ENCODE data around the gene EFCAB11. TPM values are rescaled to one million over a fixed set of nuclear protein-coding genes. Genes with fewer than 3 reads are reported as not detected.
A peak's percentile ranks its signal among the peaks of the same experiment; 100 is the strongest.

Gene EFCAB11
- total and polyA plus RNA-seq, 2 donors (not counting 1 experiment from before 2014, with no cell fraction given): 4.2 to 13.8 TPM

GRCh38 chr14:89957376-89957775 is 2.8 kb upstream of the EFCAB11 start:
- Mint-ChIP-seq H3K27me3 (no peaks in the 10 kb centered on the region), H3K27ac (no peak overlapping the region), H3K4me1 (peaks cover 50% of the 10 kb centered on the region), H3K4me3 (peak overlapping the region; percentile 99), H3K9me3 (ENCODE audit: insufficient read depth) (no peaks in the 10 kb centered on the region)
- H3K4me2 ChIP-seq (replicated peaks; ENCODE audit: low read depth, low read length, poor library complexity, severe bottlenecking): peak overlapping the region; percentile 93
- peaks cover 0 to 13% of the 10 kb centered on the region in 2 experiments for H3K36me3 ChIP-seq (replicated peaks in 1 of 2; ENCODE audit: control extremely low read depth in 1 of 2, control insufficient read depth in 1 of 2, extremely low read depth in 1 of 2, insufficient read depth in 2 of 2, low read length in 1 of 2)
- H3K9ac ChIP-seq (ENCODE audit: low read length): no peak overlapping the region
- H3K27me3 ChIP-seq (replicated peaks in 1 of 4; ENCODE audit: control extremely low read depth in 1 of 4, control insufficient read depth in 3 of 4, insufficient read depth in 4 of 4, low read length in 3 of 4): no peaks in the 10 kb centered on the region
- ATAC-seq (ENCODE audit: low read depth): no peak
- no peak overlapping the region for H3K4me3 ChIP-seq (ENCODE audit: control extremely low read depth in 1 of 5, extremely low read depth in 1 of 5, insufficient read depth in 1 of 5, low read depth in 2 of 5, low read length in 4 of 5)
- intact Hi-C loops (cut with micrococcal nuclease): loop anchor here (2.0 to 10.0 kb wide), 6 partner anchors 653 to 1965 kb away; partner anchors contain the start of genes EML5, GALC, GPR65 and SPATA7
- peak; percentile 9 for DNase-seq
- H3K4me1 ChIP-seq (ENCODE audit: control insufficient read depth in 2 of 2, insufficient read depth in 2 of 2, low read length in 2 of 2): peaks cover 20 to 22% of the 10 kb centered on the region in 2 donors
- TF ChIP-seq EZH2 (IDR thresholded peaks at IDR 0.05; ENCODE audit: borderline replicate concordance, insufficient read depth, low read depth, low read length, poor library complexity, severe bottlenecking) (no peak), CTCF (IDR thresholded peaks at IDR 0.05) (no peak)
- no peak overlapping the region for H2AFZ ChIP-seq (ENCODE audit: insufficient read depth, low read depth, low read length, poor library complexity, severe bottlenecking)
- no peak overlapping the region for H3K27ac ChIP-seq (ENCODE audit: low read length in 2 of 2)
- H3K9me3 ChIP-seq (ENCODE audit: control extremely low read depth in 1 of 3, control insufficient read depth in 2 of 3, insufficient read depth in 1 of 3, low read length in 2 of 3): peaks cover 0 to 9% (median 6%) of the 10 kb centered on the region in 3 donors
- ChIA-PET CTCF (interaction anchor here (1.9 to 3.4 kb wide), 3 partner anchors 16 to 19 kb away, joined by 4 to 20 read pairs (median 13); no protein-coding TSS in a partner anchor), POLR2A (no interaction called here)
- H4K20me1 ChIP-seq (ENCODE audit: control insufficient read depth, insufficient read depth, low read length, poor library complexity, severe bottlenecking): peaks cover 18% of the 10 kb centered on the region
- 88% methylated on average over 1 of the region's 1 CpG for WGBS (ENCODE audit: insufficient coverage)
- peaks cover 36% of the 10 kb centered on the region for H3K79me2 ChIP-seq (ENCODE audit: control insufficient read depth, insufficient read depth, low read length)

GRCh38 chr14:89956661-89957009 is 2.1 kb upstream of the EFCAB11 start:
- ChIA-PET CTCF (interaction anchor here (0.7 to 3.4 kb wide), 4 partner anchors 16 to 835 kb away, joined by 3 to 20 read pairs (median 8); no protein-coding TSS in a partner anchor), POLR2A (interaction anchor here (0.6 to 1.5 kb wide), 3 partner anchors 371 to 427 kb away, joined by 3 to 10 read pairs (median 3); no protein-coding TSS in a partner anchor)
- peaks cover 50% of the 10 kb centered on the region for H3K4me1 Mint-ChIP-seq
- no peaks in the 10 kb centered on the region for H3K27me3 Mint-ChIP-seq
- peak overlapping the region; percentile 54 to 94 (median 81) for H3K4me3 ChIP-seq (ENCODE audit: control extremely low read depth in 1 of 5, extremely low read depth in 1 of 5, insufficient read depth in 1 of 5, low read depth in 2 of 5, low read length in 4 of 5)
- peak overlapping the region; percentile 99 for H3K4me3 Mint-ChIP-seq
- intact Hi-C loops (cut with micrococcal nuclease): loop anchor here (1.0 to 10.0 kb wide), 7 partner anchors 300 to 1964 kb away; partner anchors contain the start of genes EML5, GALC, GPR65 and PSMC1
- ATAC-seq (ENCODE audit: low read depth) (no peak), DNase-seq (no peak)
- H3K9me3 Mint-ChIP-seq (ENCODE audit: insufficient read depth): no peaks in the 10 kb centered on the region
- peaks cover 0 to 13% of the 10 kb centered on the region in 2 experiments for H3K36me3 ChIP-seq (replicated peaks in 1 of 2; ENCODE audit: control extremely low read depth in 1 of 2, control insufficient read depth in 1 of 2, extremely low read depth in 1 of 2, insufficient read depth in 2 of 2, low read length in 1 of 2)
- peak overlapping the region; percentile 94 for H2AFZ ChIP-seq (ENCODE audit: insufficient read depth, low read depth, low read length, poor library complexity, severe bottlenecking)
- H3K9ac ChIP-seq (ENCODE audit: low read length): peak overlapping the region; percentile 98
- peaks cover 0 to 9% (median 6%) of the 10 kb centered on the region in 3 donors for H3K9me3 ChIP-seq (ENCODE audit: control extremely low read depth in 1 of 3, control insufficient read depth in 2 of 3, insufficient read depth in 1 of 3, low read length in 2 of 3)
- peak overlapping the region; percentile 99 for H3K27ac ChIP-seq (ENCODE audit: low read length in 2 of 2)
- H3K4me1 ChIP-seq (ENCODE audit: control insufficient read depth in 2 of 2, insufficient read depth in 2 of 2, low read length in 2 of 2): peaks cover 20 to 22% of the 10 kb centered on the region in 2 donors
- TF ChIP-seq CTCF (IDR thresholded peaks at IDR 0.05): no peak
- peaks cover 18% of the 10 kb centered on the region for H4K20me1 ChIP-seq (ENCODE audit: control insufficient read depth, insufficient read depth, low read length, poor library complexity, severe bottlenecking)
- H3K4me2 ChIP-seq (replicated peaks; ENCODE audit: low read depth, low read length, poor library complexity, severe bottlenecking): peak overlapping the region; percentile 93
- peak overlapping the region; percentile 100 for H3K27ac Mint-ChIP-seq
- H3K79me2 ChIP-seq (ENCODE audit: control insufficient read depth, insufficient read depth, low read length): peaks cover 33% of the 10 kb centered on the region
- H3K27me3 ChIP-seq (replicated peaks in 1 of 4; ENCODE audit: control extremely low read depth in 1 of 4, control insufficient read depth in 3 of 4, insufficient read depth in 4 of 4, low read length in 3 of 4): no peaks in the 10 kb centered on the region
- 34% methylated on average over 9 of the region's 15 CpGs for WGBS (ENCODE audit: insufficient coverage)

All from B cell (primary cell).